Neural progenitor cell (in vitro differentiated cells): Measurements from ENCODE around the gene GRID1.

Experiments used
- CTCF ChIP-seq: fragments of 200-600 bp; sonication (generic); IDR thresholded peaks from 2 replicates; pipeline ENCODE4 v1.5.1; 2017; ENCODE audit warnings: antibody characterized with exemption, mild to moderate bottlenecking
- EZH2phosphoT487 ChIP-seq: fragments of 200-600 bp; sonication (generic); IDR thresholded peaks from 2 replicates; pipeline ENCODE4 v1.6.1; 2017; ENCODE audit warnings: antibody characterized with exemption

GRCh38 chr10:86195521-86196157, 171.0 kb downstream of the GRID1 start:
- TF ChIP-seq CTCF: no peak
- TF ChIP-seq EZH2phosphoT487: no peak
